CD4-positive, alpha-beta T cell treated with Interleukin-1 beta for 1 hour (primary cell): ENCODE measurements around the gene RANBP10.
"Not testable (repeated sequence)": the region's sequence is repeated elsewhere in the genome, so short reads cannot be mapped to it uniquely, and the experiment has no call there.

Source experiments
- DNase-seq, 2 donors: peaks; one replicate each; pipeline ENCODE4 v3.0.0-alpha.2; 2020 to 2022

Gene RANBP10

GRCh38 chr16:67806428-67807147 is at the start of gene RANBP10, which contains the start of gene TSNAXIP1:
TSS of gene RANBP10 (minus strand) at chr16:67806560. CDS start at chr16:67806536, 24 bp downstream.
TSS of gene TSNAXIP1 (plus strand) at chr16:67806889. CDS start at chr16:67807150, 261 bp downstream.
- DNase-seq: peak; percentile 99

- no peak for DNase-seq
Observed at GRCh38 chr16:67855789-67856188, 49.4 kb upstream of the RANBP10 start.

- DNase-seq: no peak
Observed at GRCh38 chr16:67853670-67854069, 47.3 kb upstream of the RANBP10 start.

- no peak for DNase-seq
Observed at GRCh38 chr16:67848118-67848517, 41.8 kb upstream of the RANBP10 start.

- no peak for DNase-seq
Observed at GRCh38 chr16:67847064-67847861, 40.9 kb upstream of the RANBP10 start, which contains the start of gene CENPT. TSS of gene CENPT (minus strand) at chr16:67847693. CDS start at chr16:67833859, 13,834 bp downstream.

GRCh38 chr16:67846320-67847063 is 40.1 kb upstream of the RANBP10 start, which contains the start of gene NUTF2:
TSS of gene NUTF2 (plus strand) at chr16:67846933. CDS start at chr16:67865131, 18,198 bp downstream.
- peak; percentile 94 to 96 for DNase-seq

- DNase-seq: no peak
Observed at GRCh38 chr16:67846063-67846319, 39.6 kb upstream of the RANBP10 start.

- no peak for DNase-seq
Observed at GRCh38 chr16:67845291-67846062, 39.1 kb upstream of the RANBP10 start.

GRCh38 chr16:67844497-67844896 is 38.1 kb upstream of the RANBP10 start:
- no peak for DNase-seq

- no peak for DNase-seq
Observed at GRCh38 chr16:67843343-67843765, 37.0 kb upstream of the RANBP10 start.

GRCh38 chr16:67842509-67843342 is 36.4 kb upstream of the RANBP10 start:
- peak; percentile 59 to 66 for DNase-seq

- DNase-seq: peak; percentile 92 to 95
Observed at GRCh38 chr16:67841816-67842508, 35.6 kb upstream of the RANBP10 start, which contains the start of gene THAP11. TSS of gene THAP11 (plus strand) at chr16:67842320. CDS start at chr16:67842555, 235 bp downstream.

- no peak for DNase-seq
Observed at GRCh38 chr16:67841198-67841815, 34.9 kb upstream of the RANBP10 start.

GRCh38 chr16:67837811-67838210 is 31.5 kb upstream of the RANBP10 start:
- no peak for DNase-seq

- DNase-seq: not testable (repeated sequence)
Observed at GRCh38 chr16:67837190-67837589, 30.8 kb upstream of the RANBP10 start.

GRCh38 chr16:67834242-67834614 is 27.9 kb upstream of the RANBP10 start:
- no peak for DNase-seq

- DNase-seq: peak; percentile 91 to 95
Observed at GRCh38 chr16:67833415-67834241, 27.3 kb upstream of the RANBP10 start.

GRCh38 chr16:67833030-67833414 is 26.7 kb upstream of the RANBP10 start:
- DNase-seq: no peak

- no peak for DNase-seq
Observed at GRCh38 chr16:67828651-67829050, 22.3 kb upstream of the RANBP10 start.
